GM21717 (cell line): Measurements from ENCODE around the gene ICOSLG.
A peak's percentile ranks its signal among the peaks of the same experiment; 100 is the strongest.
"Not testable (repeated sequence)": the region's sequence is repeated elsewhere in the genome, so short reads cannot be mapped to it uniquely, and the experiment has no call there.

ENCODE experiments used
- ATAC-seq: cut with Tn5 transposase; IDR thresholded peaks from one replicate; pipeline ENCODE4 v1.9.1; 2021; ENCODE audit warnings: mild to moderate bottlenecking, moderate library complexity; ENCODE audit not compliant: unreplicated experiment

ICOSLG gene, protein sequence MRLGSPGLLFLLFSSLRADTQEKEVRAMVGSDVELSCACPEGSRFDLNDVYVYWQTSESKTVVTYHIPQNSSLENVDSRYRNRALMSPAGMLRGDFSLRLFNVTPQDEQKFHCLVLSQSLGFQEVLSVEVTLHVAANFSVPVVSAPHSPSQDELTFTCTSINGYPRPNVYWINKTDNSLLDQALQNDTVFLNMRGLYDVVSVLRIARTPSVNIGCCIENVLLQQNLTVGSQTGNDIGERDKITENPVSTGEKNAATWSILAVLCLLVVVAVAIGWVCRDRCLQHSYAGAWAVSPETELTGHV

DNA sequence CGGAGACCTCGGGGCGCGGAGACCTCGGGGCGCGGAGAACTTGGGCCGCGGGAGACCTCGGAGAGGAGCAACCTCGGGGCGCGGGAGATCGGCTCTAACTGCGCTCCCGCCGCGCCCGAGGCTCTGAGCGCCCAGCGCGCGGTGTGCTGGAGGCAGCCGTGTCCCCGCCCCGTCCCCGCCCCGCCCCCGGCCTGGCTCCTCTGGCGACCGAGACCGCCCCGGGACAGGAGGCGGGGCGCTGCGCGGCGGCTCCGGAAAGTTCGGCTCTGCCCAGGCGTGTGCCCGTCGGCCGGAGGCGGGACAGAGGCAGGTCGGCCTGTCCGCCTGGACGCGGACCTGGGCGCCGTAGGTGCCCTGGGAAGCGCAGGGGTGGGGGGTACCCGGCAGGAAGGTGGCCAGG is at the start of gene ICOSLG:
TSS of gene ICOSLG (minus strand) at position 102 of the 400 bp plus-strand sequence. CDS start 126 bp downstream, outside the sequence.
- peak; percentile 47 for ATAC-seq

DNA sequence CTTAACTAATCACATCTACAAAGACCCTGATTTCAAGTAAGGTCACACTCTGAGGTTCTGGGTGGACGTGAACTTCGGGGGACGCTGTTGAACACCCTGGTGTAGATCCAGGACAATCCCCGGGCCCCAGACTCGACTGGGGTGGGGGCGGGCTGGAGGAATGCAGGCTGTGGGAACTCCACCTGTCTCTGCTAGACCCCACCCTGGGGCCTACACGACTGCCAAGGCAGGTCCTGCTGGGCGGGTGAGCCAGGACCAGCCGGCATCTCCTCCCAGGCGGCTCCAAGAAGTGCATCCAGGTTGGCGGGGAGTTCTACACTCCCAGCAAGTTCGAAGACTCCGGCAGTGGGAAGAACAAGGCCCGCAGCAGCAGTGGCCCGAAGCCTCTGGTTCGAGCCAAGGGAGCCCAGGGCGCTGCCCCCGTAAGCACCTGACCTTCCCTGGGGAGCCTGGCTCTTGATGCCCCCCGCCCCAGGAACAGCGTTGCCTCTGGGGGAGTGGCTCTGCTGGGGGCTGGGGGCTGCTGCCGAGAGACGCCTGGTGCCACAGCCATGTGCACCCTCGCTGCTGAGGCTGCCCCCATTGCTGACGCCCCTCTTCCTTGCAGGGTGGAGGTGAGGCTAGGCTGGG is 48.8 kb upstream of the ICOSLG start:
- no peak for ATAC-seq

DNA sequence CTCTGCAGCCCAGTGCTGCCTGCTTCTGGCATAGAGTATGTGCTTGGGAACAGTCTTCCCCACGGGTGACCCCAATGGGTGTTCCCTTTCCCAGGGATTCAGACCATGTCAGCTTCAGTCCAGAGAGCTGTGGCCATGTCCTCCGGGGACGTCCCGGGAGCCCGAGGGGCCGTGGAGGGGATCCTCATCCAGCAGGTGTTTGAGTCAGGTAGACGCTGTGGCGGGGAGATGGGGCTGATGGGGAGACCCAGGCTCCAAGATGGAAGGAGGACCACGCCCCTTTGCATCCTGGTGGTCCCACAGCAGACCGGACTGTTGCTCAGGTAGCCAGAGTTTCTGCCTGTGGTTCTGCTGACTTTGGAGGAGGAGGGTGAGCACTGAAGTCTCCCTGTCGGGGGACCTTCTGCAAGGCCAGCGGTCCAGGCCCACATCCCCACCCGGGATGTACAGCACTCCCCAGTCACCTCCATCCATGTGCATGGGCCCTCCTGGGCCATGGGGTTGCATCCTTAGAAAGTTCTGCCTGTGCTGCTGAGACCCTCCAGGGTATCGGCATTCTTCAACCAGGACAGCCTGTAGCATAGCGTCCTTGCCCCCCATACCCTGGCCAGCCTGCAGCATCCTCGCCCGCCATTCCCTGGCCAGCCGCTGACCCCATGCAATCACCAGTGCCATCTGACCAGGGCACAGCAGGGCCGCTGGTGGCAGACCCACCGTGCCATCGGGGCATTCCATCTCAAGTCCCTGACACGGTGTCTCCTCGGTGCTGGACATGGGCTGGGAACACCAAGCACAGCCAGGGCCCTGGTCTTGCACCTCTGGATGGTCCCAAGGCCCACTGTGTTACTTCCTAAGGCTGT is 47.7 kb upstream of the ICOSLG start:
- ATAC-seq: no peak

DNA sequence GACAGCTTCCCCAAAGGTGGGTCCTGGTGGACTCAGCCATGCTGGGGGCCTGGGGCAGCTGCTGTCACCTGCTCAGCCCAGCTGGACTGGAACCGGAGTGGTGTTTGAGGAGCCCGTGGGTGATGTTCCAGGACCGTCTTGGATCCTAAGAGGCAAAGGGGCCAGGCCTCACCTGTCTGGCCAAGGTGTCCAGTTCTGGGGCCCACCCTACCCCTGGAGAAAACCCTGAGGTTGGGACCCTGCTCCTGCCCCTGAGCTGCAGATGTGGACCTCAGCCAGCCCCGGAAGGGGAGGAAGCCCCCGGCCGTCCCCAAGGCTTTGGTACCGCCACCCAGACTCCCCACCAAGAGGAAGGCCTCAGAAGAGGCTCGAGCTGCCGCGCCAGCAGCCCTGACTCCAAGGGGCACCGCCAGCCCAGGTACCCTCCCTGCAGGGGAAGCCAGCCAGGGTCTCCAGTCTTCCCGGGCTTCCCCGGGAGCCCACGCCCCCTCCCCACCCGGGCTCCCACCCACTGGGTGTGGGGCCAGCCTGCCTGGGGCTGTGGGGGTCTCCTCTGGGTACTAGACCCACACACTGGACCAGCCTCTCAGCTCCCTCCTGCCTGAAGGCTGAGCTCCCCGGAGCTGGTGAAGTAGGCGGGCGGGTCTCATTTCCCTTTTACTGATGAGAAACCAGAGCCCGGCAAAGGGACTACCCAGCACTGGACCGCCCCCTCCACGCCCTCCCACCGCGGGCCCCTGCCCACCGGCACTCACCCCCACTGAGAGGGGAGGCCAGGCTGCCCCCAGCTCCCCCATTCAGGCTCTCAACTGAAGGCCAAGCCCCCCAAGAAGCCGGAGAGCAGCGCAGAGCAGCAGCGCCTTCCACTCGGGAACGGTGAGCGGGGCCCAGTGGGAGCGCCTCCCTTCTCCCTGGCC is 46.2 kb upstream of the ICOSLG start:
- no peak for ATAC-seq

DNA sequence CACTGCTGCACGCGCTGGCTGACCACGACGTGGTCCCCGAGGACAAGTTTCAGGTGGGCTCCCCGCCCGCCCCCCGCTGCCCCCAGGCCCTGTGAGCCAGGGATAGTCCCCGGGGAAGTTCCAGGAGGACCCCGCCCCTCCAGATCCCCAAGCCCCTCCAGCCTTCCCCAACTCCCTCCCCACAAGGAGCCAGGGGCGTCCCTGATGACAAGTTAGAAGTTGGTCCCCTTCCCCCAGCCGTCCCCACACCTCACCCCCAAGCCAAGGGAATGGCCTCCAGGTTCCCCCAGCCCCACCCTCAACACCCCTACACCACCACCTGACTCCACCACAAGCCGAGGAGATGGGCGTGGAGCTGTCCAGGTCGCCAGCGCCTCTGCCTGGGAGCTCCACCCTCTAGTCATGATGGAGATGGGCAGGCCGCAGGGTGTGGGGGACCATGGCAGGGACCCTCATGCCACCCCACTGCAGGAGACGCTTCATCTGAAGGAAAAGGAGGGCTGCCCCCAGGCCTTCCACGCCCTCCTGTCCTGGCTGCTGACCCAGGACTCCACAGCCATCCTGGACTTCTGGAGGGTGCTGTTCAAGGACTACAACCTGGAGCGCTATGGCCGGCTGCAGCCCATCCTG is 45.5 kb upstream of the ICOSLG start:
- ATAC-seq: no peak

DNA sequence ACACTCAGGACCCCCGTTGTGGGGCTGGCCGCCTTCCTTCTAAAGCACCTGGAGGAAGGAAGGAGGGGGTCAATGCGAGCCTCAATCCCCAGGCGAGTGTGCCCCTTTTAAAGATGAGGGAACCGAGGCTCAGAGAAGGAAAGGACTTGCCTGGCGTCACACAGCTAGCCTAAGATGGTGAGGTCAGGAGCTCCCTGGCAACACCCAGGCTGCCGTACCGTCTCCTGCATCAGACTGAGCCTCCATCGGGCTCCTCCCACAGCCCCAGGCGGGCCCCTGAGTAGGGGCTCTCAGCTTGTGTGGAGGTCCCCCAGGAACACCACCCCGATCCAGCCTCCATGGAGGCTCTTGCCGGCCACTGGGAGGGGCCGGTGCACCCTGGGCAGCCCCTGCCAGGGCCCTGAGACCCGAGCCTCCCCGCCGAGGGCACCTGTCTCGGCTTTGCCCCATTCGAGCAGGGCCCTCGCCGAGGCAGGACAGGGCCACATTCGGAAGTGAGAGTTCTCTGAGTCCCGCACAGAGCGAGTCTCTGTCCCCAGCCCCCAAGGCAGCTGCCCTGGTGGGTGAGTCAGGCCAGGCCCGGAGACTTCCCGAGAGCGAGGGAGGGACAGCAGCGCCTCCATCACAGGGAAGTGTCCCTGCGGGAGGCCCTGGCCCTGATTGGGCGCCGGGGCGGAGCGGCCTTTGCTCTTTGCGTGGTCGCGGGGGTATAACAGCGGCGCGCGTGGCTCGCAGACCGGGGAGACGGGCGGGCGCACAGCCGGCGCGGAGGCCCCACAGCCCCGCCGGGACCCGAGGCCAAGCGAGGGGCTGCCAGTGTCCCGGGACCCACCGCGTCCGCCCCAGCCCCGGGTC is 44.6 kb upstream of the ICOSLG start, which contains the start of gene AIRE:
TSS of gene AIRE (plus strand) at position 739 of the 855 bp plus-strand sequence. CDS start 131 bp downstream, outside the sequence.
- ATAC-seq: no peak

DNA sequence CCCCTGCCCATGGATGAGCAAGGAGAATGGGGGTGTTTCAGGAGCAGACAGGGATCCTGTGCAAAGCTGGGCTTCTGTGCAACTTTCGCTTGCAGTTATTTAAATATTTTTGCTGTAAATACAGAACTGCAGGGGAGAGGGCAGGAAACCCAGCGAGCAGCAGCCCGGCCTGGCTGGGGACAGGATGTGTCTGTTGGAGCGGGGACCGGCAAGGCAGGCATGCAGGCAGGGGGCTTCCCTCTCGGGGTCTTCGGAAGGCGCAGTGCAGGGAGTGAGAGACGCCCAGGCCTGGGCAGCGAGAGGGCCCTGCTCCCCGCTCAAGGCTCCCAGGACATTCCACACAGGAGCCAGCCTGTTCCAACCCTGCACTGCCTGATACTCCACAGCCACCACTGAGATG is 43.2 kb upstream of the ICOSLG start:
- ATAC-seq: no peak

DNA sequence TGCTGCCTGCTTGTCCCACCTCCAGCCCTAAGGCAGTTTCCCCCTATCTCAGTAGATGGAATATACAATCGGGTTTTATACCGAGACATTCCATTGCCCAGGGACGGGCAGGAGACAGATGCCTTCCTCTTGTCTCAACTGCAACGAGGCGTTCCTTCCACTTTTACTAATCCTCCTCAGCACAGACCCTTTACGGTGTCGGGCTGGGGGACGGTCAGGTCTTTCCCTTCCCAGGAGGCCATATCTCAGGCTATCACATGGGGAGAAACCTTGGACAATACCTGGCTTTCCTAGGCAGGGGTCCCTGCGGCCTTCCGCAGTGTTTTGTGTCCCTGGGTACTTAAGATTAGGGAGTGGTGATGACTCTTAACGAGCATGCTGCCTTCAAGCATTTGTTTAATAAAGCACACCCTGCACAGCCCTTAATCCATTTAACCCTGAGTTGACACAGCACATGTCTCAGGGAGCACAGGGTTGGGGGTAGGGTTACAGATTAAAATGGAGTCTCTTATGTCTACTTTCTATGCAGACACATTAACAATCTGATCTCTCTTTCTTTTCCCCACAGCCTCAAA is 42.6 kb upstream of the ICOSLG start:
- ATAC-seq: not testable (repeated sequence)

DNA sequence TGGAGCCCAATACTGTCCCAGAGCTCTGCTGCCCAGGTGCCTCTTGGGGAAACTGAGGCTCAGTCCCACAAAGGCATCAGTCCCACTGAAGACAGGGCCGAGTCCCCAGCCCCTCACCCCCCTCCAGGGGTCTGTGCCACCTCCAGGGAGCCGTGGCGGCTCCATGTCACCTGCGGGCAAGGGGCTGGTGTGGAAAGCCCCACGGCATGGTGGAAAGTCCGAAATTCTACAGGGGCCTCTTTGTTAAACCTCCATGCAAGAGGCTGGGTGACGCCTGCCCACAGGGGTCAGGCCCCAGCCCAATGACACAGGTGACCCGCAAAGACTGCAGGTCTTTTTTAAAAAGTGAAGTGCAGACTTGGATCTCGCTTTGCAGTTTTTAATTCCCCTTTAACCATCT is 41.6 kb upstream of the ICOSLG start:
- no peak for ATAC-seq

DNA sequence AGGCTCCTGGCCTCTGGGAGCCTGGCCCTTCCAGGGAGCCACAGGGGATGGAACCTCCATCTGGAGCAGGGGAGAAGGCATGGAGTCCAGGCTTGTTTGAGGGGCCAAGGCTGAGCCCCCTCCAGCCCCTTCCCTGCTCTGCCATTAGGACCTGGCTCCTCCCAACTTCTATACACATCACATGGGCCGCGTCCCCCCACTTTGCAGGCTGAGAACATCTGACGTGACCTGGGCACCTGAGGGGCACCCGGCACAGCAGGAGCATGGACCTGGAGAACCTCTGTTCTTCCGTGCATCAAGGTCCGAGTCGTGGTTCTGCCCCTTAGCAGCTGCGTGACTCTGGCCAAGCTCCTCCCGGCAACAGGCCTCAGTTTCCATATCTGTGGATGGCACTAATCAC is 41.1 kb upstream of the ICOSLG start:
- ATAC-seq: no peak

DNA sequence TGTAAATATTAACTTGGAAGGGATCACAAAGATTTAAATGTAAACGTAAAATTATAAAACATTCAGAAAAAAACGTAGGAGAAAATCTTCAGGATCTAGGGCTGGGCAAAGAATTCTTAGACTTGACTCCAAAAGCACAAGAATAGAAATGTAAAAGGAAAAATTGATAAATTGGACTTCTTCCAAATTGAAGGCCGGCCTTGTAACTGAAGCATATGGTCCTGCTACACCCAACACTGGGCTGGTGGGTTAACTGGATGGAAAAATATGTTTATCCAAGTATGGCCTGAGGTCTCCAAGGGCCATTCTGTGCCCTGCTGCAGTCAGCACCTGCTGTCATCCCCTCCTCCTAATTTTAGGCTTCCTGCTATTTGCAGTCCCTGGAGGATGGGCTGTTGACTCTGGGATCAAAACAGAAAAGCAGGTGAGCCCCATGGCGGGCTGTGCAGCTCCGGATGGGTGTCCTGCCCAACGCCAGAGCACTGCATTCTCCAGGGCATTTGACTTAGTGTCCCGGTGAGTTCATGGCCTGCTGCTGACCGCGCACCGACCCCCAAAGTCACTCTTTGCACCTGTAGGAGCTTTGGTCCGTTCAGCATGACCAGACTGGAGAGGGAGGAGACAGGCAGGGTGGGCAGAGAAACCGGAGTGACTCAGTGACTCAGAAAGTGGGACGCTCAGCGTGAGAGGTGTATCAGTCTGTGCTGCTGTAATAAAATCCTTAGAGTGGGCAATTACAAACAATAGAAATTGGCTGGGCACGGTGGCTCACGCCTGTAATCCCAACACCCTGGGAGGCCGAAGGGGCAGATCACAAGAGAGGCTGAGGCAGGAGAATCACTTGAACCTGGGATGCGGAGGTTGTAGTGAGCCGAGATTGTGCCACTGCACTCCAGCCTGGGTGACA is 38.9 kb upstream of the ICOSLG start:
- no peak for ATAC-seq

DNA sequence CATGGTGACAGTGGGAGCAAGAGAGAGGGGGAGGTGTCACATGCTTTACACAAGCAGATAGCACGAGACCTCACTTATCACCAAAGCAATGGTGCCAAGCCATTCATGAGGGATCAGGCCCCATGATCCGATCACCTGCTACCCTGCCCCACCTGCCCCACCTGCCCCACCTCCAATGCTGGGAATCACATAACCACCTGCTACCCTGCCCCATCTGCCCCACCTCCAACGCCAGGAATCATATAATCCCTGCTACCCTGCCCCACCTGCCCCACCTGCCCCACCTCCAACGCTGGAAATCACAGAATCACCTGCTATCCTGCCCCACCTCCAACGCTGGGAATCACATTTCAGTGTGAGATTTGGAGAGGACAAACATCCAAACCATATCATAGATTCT is 34.3 kb upstream of the ICOSLG start:
- no peak for ATAC-seq

DNA sequence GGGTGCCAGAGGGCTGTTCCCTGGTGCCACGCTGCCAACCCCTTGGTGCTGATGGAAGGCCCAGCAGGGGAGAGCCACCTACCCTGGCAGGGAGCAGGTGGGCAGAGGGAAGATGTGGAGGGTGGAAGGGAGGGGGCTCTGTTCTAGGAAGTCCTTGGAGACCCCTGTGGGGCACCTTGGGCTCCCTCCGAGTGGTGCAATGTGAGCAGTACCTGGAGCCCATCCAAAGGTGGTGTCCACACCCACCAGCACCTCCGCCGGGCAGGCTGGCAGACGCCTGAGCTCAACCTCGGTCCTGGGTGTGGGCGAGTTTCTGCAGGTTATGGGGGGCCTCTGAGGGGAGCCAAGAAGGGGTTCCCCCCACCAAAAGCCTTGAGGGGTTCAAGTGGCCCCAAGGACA is 32.3 kb upstream of the ICOSLG start:
- no peak for ATAC-seq

DNA sequence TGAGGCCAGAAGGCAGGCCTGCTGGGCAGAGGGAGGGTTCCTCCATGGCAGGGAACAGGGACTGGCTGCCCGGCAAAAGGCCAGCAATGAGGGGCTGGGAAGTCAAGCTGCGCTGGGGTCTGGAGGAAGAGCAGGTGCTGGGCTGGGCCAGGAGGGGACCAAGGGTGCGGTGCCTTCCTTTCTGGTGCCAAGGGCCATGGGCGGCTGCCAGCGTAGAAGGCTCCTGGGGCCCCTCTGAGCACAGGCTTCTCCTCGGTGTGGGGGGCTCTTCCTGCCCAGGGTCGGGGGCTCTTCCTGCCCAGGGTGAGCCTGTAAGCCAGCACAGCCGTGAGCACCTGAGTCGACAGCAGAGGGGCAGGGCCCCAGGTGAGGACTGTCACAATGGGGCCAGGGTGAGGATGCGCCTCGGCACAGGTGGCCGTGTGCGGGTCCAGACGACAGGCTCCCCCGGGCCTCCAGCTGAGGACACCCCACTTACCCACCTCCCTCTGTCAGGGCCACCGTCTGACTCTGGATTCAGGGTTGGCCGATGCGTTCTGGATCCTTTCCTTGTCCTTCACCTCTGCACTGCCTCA is 31.6 kb upstream of the ICOSLG start:
- no peak for ATAC-seq

DNA sequence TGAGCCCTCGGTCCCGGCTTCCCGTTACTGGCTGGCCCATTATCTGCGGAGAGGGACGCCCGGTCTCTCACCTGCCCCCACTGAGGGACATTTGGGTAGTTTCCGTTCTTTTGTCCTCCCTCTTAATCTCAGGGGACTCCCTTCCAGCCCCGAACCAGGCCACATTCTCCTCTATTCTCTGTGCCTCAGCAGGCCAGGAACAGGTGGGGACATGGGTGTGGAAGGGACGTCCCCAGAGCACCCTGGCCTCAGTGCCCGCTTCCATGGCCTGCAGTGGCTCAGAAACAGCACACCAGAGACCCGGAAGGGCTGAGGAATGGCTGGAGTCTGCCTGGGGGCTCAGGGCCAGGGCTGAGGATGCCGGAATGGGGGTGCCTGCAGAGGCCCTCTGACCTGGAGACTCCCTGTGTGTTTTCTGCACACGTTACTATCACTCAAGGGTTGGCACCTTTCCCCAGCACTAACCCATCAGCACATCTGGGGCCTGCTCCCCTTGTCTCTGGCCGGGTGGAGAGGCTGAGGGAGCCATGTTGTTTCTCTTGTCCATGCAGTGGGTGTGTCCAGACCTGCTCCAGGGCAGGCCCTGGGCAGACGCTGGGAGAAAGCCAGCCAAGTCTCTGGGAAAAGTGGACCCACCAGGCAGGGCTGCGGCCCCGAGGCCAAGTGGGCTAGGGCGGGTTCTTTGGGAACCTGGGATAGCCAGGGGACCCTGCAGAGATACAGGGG is 31.0 kb upstream of the ICOSLG start:
- ATAC-seq: no peak

DNA sequence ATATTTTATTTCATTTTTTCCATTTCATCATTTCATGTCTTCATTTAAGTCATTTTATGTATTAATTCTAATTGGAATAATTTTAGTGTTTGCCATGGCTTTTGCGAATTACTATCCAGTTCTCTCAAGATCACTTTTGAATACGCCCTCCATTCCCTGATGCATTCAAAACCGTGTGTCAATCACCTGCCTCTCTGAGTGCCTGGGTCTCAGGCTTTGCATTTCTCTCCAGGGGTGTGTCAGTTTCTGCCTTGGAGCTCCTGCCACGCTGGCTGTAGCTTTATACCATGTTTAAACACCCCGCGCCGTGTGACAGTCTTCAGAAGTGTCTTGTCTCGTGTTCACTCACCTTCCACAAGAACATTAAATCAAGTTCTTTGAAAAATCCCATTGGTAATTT is 28.3 kb upstream of the ICOSLG start:
- ATAC-seq: no peak

DNA sequence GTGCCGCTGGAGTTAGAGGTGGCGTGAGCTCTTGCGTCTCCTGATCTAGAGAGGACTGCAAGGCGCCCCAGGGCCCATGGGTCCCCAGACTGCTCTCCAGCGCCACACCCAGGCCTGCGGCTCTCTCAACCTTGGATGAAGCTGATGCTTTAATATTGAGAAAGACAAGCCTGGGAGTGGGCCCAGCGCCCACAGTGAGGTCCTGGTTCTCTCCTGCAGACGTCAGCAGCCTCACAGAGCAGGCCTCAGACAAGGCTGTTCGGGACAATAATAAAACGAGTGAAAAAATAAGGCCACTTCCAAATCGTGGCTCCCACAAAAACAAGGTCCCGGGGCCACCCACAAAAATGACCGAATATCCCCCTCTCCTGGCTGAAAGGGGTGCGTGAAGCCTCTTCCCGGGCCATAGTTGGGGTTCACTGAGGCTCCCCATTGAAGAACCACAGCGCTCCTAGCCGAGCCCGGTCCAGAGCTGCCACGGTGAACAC is 27.0 kb upstream of the ICOSLG start:
- ATAC-seq: no peak
